NCI-H187 treated with DMSO at 0.1 percent for 48 hours (cell line): ENCODE data around the gene PLXDC2.
"Not testable (repeated sequence)": the region's sequence is repeated elsewhere in the genome, so short reads cannot be mapped to it uniquely, and the experiment has no call there.

Experiments used
- DNase-seq: peaks from one replicate; lab custom pipeline; 2025; lab: John Stamatoyannopoulos, UW

PLXDC2 gene

DNA sequence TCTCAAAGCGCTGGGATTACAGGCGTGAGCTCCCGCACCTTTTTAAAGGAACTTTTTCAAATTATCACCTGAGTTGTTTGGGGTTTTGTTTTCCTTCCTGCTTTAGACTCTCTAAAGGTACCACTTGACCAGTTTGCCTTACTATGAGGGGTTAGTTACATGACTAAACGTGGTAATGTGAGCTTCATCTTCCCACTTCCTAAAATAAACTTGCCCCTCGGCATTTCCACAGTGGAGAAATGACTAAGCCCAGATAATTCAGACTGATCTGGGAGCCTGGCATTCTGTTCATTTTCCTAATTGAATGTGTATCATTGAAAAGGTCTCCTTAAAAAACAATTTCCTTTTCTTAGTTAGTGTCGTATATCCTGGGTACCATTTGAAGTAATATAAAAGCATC, 163.4 kb downstream of the PLXDC2 start:
- DNase-seq = no peak

- no peak for DNase-seq
These were observed 167.8 kb downstream of the PLXDC2 start for GRCh38 chr10:19983880-19984565.

DNA sequence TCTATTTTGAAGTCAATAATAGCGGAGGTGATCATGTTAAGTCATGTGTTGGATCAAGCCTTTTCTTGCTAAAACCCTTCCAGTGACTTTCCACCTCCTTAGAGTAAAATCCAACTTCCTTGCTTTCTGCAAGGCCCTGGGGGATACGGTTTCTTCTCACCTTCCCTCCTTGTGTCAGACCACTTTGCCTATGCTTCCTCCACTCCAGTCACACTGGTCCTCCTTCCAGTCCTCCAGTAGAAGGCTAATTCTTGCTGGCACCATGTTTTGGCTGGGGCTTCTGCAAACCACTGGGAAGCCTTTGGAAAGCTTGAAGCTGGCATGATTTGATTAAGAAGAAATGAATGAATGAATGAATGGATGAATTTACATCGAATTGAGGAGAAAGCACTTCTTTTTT, 169.5 kb downstream of the PLXDC2 start:
- no peak for DNase-seq

DNA sequence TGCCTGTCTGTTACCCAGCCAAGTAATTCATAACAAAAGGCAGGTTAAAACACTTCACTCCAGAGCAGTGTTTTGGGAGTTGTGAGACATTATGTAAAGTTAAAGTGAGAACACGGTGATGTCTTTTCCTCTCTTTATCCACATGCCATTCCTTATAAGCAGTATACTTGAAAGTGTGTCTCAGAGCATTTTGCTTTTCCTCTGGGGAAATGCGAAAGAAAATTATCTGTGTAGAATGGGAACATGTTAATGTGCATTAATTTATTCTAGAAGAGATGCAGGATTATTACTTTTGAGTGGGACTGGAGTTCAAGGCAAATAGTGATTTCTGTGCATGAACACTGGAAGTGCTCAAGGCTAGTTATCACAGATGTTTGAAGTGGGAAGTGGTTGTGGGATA, 170.4 kb downstream of the PLXDC2 start:
- DNase-seq = no peak

DNA sequence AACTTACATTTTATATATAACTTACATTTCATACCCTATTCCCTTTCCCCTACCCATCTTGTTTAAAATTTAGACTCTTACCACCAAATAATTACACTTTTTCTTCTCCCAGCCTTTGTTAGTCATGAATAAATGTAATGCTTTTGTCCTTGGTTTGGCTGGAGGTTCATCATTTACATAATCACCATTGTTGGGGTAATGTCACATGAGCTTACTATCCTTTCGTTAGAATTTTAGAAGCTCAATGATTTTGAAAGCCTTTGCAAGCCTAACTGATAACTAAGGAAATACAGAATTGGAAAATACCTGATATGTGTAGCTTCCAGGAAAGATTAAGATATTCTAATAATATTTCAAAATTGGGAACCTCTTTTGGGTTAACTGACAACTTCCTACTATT, 171.7 kb downstream of the PLXDC2 start:
- no peak for DNase-seq

DNA sequence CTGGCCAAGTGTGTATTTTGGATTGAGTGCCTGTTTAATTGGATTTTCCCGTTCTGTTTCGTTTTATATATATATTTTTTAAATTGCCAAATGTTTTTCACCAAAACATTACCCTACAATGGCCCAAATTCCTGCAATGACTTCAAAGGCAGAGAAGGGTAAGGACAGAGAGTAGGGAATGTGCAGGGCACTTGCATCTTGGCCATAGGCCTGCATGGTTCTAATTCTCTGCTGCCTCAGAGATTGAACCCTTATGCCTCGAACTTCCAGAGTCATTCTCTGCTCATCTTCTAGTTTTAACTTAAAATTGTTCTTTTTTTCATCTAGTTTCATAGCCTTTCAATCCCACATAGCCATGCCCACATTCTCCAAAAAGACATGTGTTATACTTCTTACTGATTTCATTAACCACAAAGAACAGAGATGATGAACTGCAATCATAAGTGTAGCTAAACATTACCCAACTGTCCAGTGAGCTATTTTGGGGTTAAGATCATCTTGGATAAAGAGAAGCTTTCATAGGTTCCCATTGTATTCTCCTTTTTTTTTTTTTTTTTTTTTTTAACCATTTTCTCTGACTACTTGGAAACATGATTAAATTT, 177.6 kb downstream of the PLXDC2 start:
- DNase-seq = no peak

DNA sequence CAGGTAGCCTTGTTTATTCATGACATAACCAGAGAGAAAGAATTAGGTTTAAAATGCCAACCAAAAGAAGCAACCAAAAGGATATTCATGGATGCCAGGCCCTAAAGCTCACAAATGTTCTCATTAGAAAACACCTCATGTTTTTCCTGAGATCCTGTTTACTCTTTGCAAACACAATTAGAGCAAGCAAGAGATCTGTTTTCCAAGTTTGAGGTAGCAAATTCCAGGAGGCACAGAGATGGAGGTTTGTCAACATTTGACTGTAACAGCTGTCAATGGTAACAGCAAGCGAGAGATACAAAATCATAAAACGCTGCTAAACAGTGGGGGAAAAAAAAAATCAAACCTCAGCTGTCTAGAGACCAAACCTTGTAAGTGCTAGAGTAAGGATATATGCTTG, 182.2 kb downstream of the PLXDC2 start:
- no peak for DNase-seq

GRCh38 chr10:19999431-19999830, 183.2 kb downstream of the PLXDC2 start:
- no peak for DNase-seq

DNA sequence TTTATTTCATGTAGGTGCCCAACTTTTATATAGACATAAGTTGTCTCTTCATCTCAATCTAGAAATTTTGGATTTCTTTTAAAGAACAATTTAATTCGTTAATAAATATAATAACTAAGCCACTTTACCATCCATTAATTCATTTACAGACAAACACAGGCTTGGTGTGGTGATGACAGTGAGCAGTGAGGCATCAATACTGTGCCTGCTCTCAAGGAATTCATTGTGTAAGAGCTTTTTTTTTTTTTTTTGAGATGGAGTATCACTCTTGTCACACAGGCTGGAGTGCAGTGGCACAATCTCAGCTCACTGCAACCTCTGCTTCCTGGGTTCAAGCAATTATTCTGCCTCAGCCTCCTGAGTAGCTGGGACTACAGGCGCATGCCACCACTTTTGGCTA, 185.8 kb downstream of the PLXDC2 start:
- DNase-seq = not testable (repeated sequence)

DNA sequence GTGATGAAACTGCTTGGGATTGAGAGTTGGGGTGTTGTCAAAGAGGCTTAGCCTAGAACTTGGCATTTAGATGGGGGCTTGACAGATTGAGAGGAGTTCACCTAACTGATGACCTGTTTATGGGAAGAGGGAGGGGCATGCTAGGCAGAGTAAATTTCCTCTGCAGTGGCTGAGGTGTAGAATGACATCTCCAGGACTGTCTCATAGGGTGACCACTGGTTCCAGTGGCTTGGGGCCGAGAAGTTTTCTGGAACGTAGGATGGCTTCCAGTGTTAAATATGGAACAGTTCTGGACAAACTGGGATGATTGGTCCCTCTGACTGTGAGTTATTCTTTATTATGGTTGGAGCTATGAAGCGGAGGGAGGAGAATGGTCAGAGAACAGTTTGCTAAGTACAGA, 186.4 kb downstream of the PLXDC2 start:
- no peak for DNase-seq

- no peak for DNase-seq
These were observed 187.9 kb downstream of the PLXDC2 start for GRCh38 chr10:20004087-20004523.

GRCh38 chr10:20005638-20006037, 189.4 kb downstream of the PLXDC2 start:
- no peak for DNase-seq

GRCh38 chr10:20006169-20006870, 190.1 kb downstream of the PLXDC2 start:
- no peak for DNase-seq

- DNase-seq = no peak
These were observed 191.2 kb downstream of the PLXDC2 start for GRCh38 chr10:20007426-20007825.

DNA sequence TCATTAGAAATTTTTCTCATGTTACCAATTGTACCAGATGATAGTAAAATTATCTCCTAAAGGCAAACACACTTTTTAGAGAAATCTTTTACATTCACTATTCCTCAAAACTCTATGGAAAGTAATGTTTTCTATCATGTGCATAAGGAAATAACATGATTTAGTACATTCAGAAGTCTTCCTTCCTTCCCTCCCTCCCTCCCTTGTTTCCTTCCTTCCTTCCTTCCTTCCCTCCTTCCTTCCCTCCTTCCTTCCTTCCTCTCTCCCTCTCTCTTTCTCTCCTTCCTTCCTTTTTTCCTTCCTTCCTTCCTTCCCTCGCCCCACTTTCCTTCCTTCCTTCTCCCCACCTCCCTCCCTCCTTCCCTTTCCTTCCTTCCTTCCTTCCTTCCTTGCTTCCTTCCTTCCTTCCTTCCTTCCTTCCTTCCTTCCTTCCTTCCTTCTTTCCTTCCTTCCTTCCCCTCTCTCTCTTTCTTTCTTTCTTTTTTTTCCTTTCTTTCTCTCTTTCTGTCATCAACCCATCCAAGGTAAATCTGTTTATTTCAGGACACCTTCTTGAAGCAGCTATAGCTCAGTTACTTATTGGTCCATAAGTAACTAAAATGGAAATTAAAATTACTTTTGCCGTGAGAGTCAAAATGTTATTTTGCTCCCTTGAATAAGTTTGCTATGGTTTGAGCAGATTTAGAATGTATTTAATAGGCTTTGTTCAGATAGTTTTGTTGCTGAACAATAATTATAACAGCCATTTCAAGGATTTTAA, 197.9 kb downstream of the PLXDC2 start:
- DNase-seq = no peak

- no peak for DNase-seq
These were observed 201.7 kb downstream of the PLXDC2 start for GRCh38 chr10:20017961-20018360.

DNA sequence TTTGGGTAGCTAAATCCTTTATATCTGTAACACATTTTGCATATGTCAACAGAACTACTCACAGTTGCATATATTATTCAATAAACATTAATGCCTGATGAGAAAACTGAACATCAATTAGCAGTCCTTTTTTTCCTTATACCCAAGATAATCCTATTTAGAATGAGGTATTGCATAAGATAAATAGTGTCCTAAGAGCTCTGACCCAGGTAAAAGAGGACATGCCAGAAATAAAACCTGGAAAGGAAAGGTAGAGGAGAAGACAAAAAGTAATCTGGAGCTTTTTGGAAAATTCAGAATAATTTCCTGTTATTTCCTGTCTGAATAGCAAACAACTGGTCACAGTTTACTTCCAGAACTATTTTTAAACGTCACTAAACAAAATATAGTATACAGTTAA, 204.4 kb downstream of the PLXDC2 start:
- no peak for DNase-seq

- no peak for DNase-seq
These were observed 213.3 kb downstream of the PLXDC2 start for GRCh38 chr10:20029523-20029922.

DNA sequence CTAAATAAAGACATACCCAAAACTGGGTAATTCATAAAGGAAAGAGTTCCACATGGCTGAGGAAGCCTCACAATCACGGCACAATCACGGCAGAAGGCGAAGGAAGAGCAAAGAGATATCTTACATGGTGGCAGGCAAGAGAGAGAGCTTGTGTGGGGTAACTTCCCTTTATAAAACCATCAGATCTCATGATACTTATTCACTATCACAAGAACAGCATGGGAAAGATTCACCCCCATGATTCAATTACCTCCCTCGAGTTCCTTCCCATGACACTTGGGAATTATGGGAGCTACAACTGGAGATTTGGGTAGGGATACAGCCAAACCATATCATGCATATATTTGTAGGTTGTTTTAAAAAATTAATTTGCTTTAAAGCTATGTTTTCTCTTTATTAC, 217.2 kb downstream of the PLXDC2 start:
- no peak for DNase-seq

DNA sequence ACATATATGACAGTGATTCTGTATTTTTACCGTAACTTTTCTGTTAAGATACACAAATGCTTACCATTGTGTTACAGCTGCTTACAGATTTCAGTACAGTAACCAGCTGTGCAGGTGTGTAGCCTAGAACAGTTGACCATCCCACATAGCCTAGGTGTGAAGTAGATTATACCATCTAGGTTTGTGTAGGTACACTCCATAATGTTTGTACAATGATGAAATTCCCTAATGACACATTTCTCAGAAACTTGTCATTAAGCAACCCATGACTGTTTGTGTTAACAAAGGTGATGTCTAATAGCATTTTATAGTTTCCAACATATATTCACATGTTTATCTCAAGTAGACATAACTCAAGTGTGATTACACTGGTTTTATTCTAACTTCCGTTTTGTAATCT, 218.5 kb downstream of the PLXDC2 start:
- DNase-seq = no peak

- no peak for DNase-seq
These were observed 223.8 kb downstream of the PLXDC2 start for GRCh38 chr10:20040012-20040411.

DNA sequence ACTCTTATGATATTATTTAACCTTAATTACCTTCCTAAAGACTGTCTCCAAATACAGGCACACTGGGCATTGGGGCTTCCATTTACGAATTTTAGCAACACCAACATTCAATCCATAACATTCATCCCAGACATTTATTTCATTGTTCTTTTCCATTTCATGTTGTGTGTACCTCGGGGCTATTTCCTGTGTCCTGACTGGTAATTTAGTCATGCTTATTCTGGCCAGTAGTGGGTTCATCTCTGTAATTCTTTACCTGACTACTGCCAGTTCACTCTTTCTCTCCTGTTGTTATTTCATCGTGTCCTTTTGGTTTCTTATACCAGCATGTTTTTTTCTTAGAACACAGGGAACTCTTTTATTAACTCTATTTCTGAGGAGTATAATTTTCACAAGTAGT, 225.7 kb downstream of the PLXDC2 start:
- DNase-seq = no peak

- DNase-seq = not testable (repeated sequence)
These were observed 228.9 kb downstream of the PLXDC2 start for GRCh38 chr10:20045100-20045499.
